ENCODE data around the gene SND1.

GRCh38 chr7:127819975-127820731 is 168.2 kb downstream of the SND1 start:
- no peak for TF ChIP-seq CTCF (IDR thresholded peaks at IDR 0.05; ENCODE audit: insufficient read depth, low read length, poor library complexity, severe bottlenecking)
- TF ChIP-seq EZH2phosphoT487 (conservative IDR thresholded peaks at IDR 0.05; ENCODE audit: low read length) = no peak

All from SU-DHL-6 (cell line).